Measurements from ENCODE around the gene CDHR1. TPM values are rescaled to one million over a fixed set of nuclear protein-coding genes. Genes with fewer than 3 reads are reported as not detected.

Gene CDHR1
- total RNA-seq, 4 donors from 2014 or later = 0.27 TPM; not detected in 3

DNA sequence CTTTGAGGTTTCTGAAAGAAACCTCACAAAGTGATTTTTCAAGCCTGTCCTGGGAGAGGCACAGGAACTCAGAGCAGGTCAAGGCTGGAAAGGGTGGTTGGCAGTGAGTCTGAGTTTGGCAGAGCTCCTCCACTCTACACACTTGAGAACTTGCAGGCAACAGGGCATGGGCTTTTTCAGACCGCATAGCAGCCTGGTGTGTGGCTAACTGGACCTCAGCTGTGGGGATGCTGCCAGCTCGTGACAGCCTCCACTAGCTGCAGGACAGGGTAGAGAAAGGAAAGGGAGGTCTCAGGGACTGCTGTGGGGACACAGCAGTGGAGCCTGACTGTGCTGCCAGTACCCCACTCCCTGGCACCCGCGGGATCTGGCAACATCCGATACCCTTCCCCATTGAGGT, 2.6 kb downstream of the CDHR1 start:
- ATAC-seq (no peak), DNase-seq (no peak)
- in situ Hi-C loops (cut with MboI; ENCODE audit: low sequenced_read_pairs in 4 of 4) = no loop called here
- Histone ChIP-seq H3K4me1 (peaks cover 0 to 3% of the 10 kb centered on the region in 2 donors), H3K4me3 (no peak overlapping the region), H3K27ac (no peak overlapping the region), H3K36me3 (no peaks in the 10 kb centered on the region), H3K27me3 (peaks cover 15 to 25% (median 20%) of the 10 kb centered on the region in 3 donors), H3K9me3 (no peaks in the 10 kb centered on the region)
- intact Hi-C loops (cut with DNase I; ENCODE audit: low total_unique reads) = no loop called here
- TF ChIP-seq, protein P1, sequence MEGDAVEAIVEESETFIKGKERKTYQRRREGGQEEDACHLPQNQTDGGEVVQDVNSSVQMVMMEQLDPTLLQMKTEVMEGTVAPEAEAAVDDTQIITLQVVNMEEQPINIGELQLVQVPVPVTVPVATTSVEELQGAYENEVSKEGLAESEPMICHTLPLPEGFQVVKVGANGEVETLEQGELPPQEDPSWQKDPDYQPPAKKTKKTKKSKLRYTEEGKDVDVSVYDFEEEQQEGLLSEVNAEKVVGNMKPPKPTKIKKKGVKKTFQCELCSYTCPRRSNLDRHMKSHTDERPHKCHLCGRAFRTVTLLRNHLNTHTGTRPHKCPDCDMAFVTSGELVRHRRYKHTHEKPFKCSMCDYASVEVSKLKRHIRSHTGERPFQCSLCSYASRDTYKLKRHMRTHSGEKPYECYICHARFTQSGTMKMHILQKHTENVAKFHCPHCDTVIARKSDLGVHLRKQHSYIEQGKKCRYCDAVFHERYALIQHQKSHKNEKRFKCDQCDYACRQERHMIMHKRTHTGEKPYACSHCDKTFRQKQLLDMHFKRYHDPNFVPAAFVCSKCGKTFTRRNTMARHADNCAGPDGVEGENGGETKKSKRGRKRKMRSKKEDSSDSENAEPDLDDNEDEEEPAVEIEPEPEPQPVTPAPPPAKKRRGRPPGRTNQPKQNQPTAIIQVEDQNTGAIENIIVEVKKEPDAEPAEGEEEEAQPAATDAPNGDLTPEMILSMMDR (IDR thresholded peaks at IDR 0.05 in 4 of 5, conservative IDR thresholded peaks at IDR 0.05 in 1 of 5) = no peak
- TF ChIP-seq POLR2A (IDR thresholded peaks at IDR 0.05) = no peak

DNA sequence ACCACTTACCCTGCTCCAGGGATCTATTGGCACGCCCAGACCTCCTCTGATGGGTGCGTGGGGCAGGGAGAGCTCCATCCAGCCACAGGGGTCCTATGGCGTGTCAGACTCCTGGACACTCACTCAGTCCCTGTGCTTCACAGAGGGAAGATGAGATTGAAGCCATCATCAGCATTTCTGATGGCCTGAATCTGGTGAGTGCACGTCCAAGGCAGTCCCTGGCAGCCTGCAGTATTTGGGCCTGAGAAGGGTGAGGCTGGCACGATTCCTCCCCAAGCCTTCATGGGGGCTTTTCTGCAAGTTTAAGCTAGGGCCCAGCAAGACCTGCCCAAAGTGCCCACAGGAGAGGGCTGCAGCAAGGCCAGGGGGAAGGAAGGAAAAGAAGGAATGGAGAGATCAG, 3.3 kb downstream of the CDHR1 start:
- Histone ChIP-seq H3K27me3 (peaks cover 15 to 25% (median 20%) of the 10 kb centered on the region in 3 donors), H3K4me3 (no peak overlapping the region), H3K4me1 (peaks cover 0 to 3% of the 10 kb centered on the region in 2 donors), H3K9me3 (no peaks in the 10 kb centered on the region), H3K36me3 (no peaks in the 10 kb centered on the region), H3K27ac (no peak overlapping the region)
- DNase-seq = no peak
- TF ChIP-seq, protein P1 (IDR thresholded peaks at IDR 0.05 in 4 of 5, conservative IDR thresholded peaks at IDR 0.05 in 1 of 5) = no peak
- no peak for TF ChIP-seq POLR2A (IDR thresholded peaks at IDR 0.05)
- intact Hi-C loops (cut with DNase I; ENCODE audit: low total_unique reads) = no loop called here
- in situ Hi-C loops (cut with MboI; ENCODE audit: low sequenced_read_pairs in 4 of 4) = no loop called here
- ATAC-seq = no peak

DNA sequence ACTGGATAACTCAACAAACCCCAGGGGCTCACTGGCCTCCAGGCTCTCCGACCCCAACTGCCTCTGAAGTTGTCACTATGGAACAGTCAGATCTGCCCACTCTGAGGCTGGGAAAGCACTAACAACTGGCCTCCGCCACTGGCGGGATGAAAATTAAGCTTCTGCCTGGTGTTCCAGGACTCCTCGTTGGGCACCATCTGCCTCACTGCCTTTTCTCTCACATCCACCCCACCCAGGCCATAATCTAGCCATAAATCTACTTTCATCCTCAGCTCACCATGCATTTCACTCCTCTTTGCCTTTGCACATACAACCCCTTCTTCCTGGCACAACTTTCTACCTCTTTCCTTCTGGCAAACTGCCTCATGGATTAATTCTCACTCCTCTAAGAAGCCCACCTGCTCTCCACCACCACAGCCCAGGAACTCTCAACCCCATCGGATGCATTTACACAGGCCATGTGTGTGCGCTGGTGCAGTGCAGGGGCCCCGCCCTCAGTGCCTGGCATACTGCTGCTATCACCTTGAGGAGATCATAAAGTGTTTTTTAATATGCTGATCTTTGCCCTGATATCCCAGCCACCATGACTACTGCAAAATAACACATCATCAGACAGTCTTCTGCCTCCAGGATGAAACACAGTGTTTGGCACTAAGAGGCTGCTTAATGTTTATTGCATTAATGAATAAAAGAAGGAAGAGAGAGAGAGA, 4.0 kb downstream of the CDHR1 start:
- TF ChIP-seq, protein P1 (IDR thresholded peaks at IDR 0.05 in 4 of 5, conservative IDR thresholded peaks at IDR 0.05 in 1 of 5) = no peak
- TF ChIP-seq POLR2A (IDR thresholded peaks at IDR 0.05) = no peak
- no peaks in the 10 kb centered on the region for H3K36me3 ChIP-seq
- no peak overlapping the region for H3K4me3 ChIP-seq
- H3K9me3 ChIP-seq = no peaks in the 10 kb centered on the region
- in situ Hi-C loops (cut with MboI; ENCODE audit: low sequenced_read_pairs in 4 of 4) = no loop called here
- H3K4me1 ChIP-seq = peaks cover 0 to 3% of the 10 kb centered on the region in 2 donors
- DNase-seq (no peak), ATAC-seq (no peak)
- intact Hi-C loops (cut with DNase I; ENCODE audit: low total_unique reads) = no loop called here
- peaks cover 15 to 25% (median 20%) of the 10 kb centered on the region in 3 donors for H3K27me3 ChIP-seq
- H3K27ac ChIP-seq = no peak overlapping the region

DNA sequence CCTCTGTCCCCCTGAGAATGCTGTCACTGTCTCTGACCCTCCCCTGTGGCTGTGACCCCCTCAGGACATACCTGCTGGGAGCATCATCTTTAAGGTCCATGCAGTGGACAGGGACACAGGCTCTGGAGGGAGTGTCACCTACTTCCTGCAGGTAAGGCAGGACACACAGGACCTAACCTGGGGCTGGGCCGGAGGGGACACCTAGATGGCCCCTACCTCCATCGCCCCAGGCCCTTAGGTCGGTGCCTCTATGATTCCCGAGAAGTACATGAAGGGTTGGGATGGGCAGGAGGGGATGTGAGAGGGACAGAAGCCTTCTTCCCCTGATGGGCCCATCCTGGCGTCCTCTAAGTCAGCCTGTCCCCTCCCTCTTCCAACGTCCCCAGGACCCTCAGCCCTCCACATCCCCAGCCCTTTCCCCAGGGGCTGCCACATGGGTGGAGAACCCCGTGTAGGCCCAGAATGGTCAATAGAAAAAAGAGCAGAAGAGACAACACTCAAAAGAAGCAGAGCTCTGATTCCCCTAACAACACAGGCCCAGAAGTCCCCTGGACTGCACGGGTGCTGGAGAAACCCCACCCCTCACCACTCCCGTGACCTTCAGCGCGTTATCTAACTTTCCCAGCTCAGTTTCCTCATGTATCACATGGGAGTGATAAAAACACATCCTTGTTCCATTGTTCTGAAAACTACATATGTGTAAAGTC, 6.4 kb downstream of the CDHR1 start:
- H3K36me3 ChIP-seq = no peaks in the 10 kb centered on the region
- DNase-seq (no peak), ATAC-seq (no peak)
- H3K4me1 ChIP-seq = no peaks in the 10 kb centered on the region
- H3K27me3 ChIP-seq = peaks cover under 1 to 9% (median 3%) of the 10 kb centered on the region in 3 donors
- in situ Hi-C loops (cut with MboI; ENCODE audit: low sequenced_read_pairs in 4 of 4) (no loop called here), intact Hi-C loops (cut with DNase I; ENCODE audit: low total_unique reads) (no loop called here)
- no peak overlapping the region for H3K4me3 ChIP-seq
- TF ChIP-seq POLR2A (IDR thresholded peaks at IDR 0.05) = no peak
- TF ChIP-seq, protein P1 (IDR thresholded peaks at IDR 0.05 in 4 of 5, conservative IDR thresholded peaks at IDR 0.05 in 1 of 5) = no peak
- H3K27ac ChIP-seq = no peak overlapping the region
- no peaks in the 10 kb centered on the region for H3K9me3 ChIP-seq

Measured in gastrocnemius medialis (tissue), 4 donors.